ENCODE measurements around the gene C1orf167.

Gene C1orf167

DNA sequence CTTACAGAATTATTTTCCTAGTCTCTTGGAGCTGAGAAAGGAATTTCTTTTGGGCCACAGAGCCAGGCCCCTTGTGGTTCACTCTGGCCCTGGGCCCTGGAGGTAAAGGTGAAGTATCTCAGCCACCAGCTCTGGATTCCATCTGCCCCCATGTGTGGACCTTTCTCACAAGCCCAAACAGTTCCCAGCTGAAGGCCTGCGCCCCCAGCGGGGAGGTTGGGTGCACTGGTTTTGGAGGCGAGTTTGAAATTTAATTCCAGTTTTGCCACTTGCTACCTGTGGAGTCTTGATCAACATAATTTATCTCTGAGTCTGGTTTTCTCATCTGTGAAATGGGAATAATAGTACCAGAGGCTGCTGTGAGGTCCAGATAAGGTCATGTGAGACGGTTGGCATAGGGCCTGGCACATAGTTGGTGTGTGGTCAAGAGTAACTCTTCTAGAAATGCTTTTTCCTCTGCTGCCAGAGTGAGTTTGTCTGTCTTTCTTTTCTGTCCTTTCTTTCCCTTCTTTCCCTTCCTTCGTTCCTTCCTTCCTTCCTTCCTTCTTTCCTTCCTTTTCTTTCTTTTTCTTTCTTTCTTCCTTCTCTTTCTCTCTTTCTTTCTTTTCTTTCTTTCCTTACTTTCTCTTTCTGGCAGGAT, 20.0 kb upstream of the C1orf167 start:
- Mint-ChIP-seq H3K4me3 (no peak overlapping the region), H3K9me3 (no peaks in the 10 kb centered on the region), H3K27ac (peak overlapping the region; percentile 28)

DNA sequence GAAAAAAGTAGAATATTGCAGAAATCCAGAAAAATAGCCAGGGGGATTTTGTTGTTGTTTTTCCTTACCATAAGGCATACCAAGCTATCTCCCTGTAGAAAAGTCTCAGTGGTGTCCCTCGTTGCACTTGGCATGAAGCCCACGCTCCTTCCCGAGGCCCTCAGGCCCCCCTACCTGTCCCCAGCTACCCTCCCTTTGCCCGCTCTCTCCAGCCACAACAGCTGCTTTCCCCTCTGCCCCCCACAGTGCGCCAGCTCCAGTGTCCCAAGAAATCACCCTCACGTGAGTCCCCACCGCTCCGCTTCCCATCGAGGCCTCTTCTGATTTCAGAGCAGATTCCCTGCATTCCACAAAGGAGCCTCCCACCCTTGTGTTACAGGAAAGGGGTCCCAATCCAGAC, 17.7 kb upstream of the C1orf167 start:
- Mint-ChIP-seq H3K4me1 (ENCODE audit: low read depth) (peaks cover 58% of the 10 kb centered on the region), H3K36me3 (ENCODE audit: low read depth) (peaks cover 51% of the 10 kb centered on the region), H3K27ac (no peak overlapping the region), H3K27me3 (no peaks in the 10 kb centered on the region), H3K4me3 (no peak overlapping the region), H3K9me3 (no peaks in the 10 kb centered on the region)
- intact Hi-C loops (cut with micrococcal nuclease), result no loop called here

More for the DNA sequence above, 20.0 kb upstream of the C1orf167 start:
- intact Hi-C loops (cut with micrococcal nuclease), result no loop called here
- H3K4me1 Mint-ChIP-seq (ENCODE audit: low read depth), result peaks cover 69% of the 10 kb centered on the region
- no peaks in the 10 kb centered on the region for H3K27me3 Mint-ChIP-seq
- H3K36me3 Mint-ChIP-seq (ENCODE audit: low read depth), result peaks cover 28% of the 10 kb centered on the region

GRCh38 chr1:11746092-11746491, 15.9 kb upstream of the C1orf167 start:
- H3K4me3 Mint-ChIP-seq, result no peak overlapping the region
- H3K27ac Mint-ChIP-seq, result peak overlapping the region; percentile 14
- peaks cover 69% of the 10 kb centered on the region for H3K36me3 Mint-ChIP-seq (ENCODE audit: low read depth)
- intact Hi-C loops (cut with micrococcal nuclease), result no loop called here
- H3K27me3 Mint-ChIP-seq, result no peaks in the 10 kb centered on the region
- H3K9me3 Mint-ChIP-seq, result no peaks in the 10 kb centered on the region
- H3K4me1 Mint-ChIP-seq (ENCODE audit: low read depth), result peaks cover 43% of the 10 kb centered on the region

DNA sequence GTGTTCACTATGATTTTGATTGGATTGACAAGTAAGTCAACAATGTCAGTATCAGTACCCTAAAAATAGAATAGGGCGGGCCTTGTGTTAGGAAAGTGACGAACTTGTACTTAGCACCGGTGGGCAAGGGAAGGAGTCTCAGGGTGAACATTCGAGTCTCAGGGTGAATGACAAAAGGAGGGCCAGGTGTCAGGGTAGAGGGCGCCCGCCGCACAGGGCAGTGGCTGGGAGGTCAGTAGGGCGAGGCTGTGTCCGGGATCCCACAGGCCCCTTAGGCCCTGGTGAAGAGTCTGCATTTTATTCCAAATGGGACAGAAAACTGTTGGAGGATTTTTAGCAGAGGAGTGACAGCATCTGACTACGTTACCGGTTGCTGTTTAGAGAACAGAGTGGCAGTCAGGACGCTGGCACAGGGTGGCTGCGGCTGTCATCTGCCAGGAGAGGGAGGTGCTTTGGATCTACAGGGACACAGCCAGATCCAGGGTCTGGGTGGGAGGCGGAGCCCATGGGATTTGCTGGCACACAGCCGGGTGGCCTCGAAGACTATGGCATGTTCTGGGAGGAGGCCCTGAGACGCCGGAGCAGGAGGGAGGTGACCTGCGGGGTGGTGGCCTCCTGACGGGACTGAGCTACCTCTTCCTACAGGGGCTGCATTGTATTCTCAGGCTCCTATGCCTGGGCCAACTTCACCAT, 15.1 kb upstream of the C1orf167 start:
- Mint-ChIP-seq H3K9me3 (no peaks in the 10 kb centered on the region), H3K27me3 (no peaks in the 10 kb centered on the region), H3K4me3 (no peak overlapping the region), H3K36me3 (ENCODE audit: low read depth) (peaks cover 72% of the 10 kb centered on the region), H3K4me1 (ENCODE audit: low read depth) (peaks cover 37% of the 10 kb centered on the region), H3K27ac (no peak overlapping the region)
- intact Hi-C loops (cut with micrococcal nuclease), result no loop called here

- intact Hi-C loops (cut with micrococcal nuclease), result no loop called here
- H3K36me3 Mint-ChIP-seq (ENCODE audit: low read depth), result peaks cover 72% of the 10 kb centered on the region
- peaks cover 30% of the 10 kb centered on the region for H3K4me1 Mint-ChIP-seq (ENCODE audit: low read depth)
- no peak overlapping the region for H3K4me3 Mint-ChIP-seq
- H3K27me3 Mint-ChIP-seq, result peaks cover 2% of the 10 kb centered on the region
- no peaks in the 10 kb centered on the region for H3K9me3 Mint-ChIP-seq
- peak overlapping the region; percentile 49 for H3K27ac Mint-ChIP-seq
These were observed 13.4 kb upstream of the C1orf167 start for GRCh38 chr1:11748294-11749202.

- no peaks in the 10 kb centered on the region for H3K9me3 Mint-ChIP-seq
- no peak overlapping the region for H3K4me3 Mint-ChIP-seq
- peaks cover 30% of the 10 kb centered on the region for H3K4me1 Mint-ChIP-seq (ENCODE audit: low read depth)
- intact Hi-C loops (cut with micrococcal nuclease), result no loop called here
- peak overlapping the region; percentile 49 for H3K27ac Mint-ChIP-seq
- peaks cover 2% of the 10 kb centered on the region for H3K27me3 Mint-ChIP-seq
- H3K36me3 Mint-ChIP-seq (ENCODE audit: low read depth), result peaks cover 66% of the 10 kb centered on the region
These were observed 12.7 kb upstream of the C1orf167 start for GRCh38 chr1:11749203-11749689.

DNA sequence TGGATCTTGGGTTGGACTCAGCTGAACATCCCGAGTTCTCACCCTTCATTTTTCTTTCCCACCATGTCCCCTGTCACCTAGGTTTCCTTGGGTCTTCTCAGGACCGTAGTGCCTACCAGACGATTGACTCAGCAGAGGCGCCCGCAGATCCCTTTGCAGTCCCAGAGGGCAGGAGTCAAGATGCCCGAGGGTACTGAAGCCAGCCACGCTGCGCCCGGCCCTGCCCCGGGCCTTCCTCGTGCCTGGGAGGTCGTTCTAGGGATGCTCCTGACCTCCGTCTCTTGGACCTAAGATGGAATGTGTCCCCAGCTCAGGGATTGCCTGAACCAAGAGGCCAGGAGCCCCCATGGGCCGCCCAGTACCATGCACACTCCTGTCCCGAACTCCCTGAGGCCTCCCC, 12.0 kb upstream of the C1orf167 start:
- intact Hi-C loops (cut with micrococcal nuclease), result no loop called here
- Mint-ChIP-seq H3K27me3 (peaks cover 5% of the 10 kb centered on the region), H3K9me3 (no peaks in the 10 kb centered on the region), H3K4me3 (no peak overlapping the region), H3K4me1 (ENCODE audit: low read depth) (peaks cover 30% of the 10 kb centered on the region), H3K27ac (no peak overlapping the region), H3K36me3 (ENCODE audit: low read depth) (peaks cover 62% of the 10 kb centered on the region)

DNA sequence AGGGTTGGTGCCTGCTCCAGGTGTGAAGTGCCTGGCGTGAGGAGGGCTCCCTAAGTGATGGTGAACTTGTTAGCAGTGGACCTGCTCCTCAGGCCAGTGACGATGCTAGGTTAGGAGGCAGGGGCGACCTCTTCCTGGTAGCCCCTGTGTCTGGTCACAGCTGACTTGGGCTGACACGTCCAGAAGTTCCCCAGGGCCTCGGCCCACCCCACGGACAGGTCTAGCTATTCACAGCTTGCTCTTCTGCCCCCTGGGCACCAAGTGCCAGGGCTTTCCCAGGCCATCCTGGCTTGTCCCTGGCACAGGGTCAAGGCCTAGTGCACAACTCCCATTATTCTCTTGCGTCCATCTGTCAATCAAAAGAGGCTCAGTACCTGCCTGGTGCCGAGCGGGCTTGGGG, 10.9 kb upstream of the C1orf167 start:
- Mint-ChIP-seq H3K4me3 (no peak overlapping the region), H3K9me3 (no peaks in the 10 kb centered on the region), H3K27ac (no peak overlapping the region), H3K27me3 (peaks cover 8% of the 10 kb centered on the region), H3K36me3 (ENCODE audit: low read depth) (peaks cover 54% of the 10 kb centered on the region), H3K4me1 (ENCODE audit: low read depth) (peaks cover 20% of the 10 kb centered on the region)
- intact Hi-C loops (cut with micrococcal nuclease), result no loop called here

GRCh38 chr1:11752359-11753088, 9.5 kb upstream of the C1orf167 start:
- Mint-ChIP-seq H3K36me3 (ENCODE audit: low read depth) (peaks cover 39% of the 10 kb centered on the region), H3K4me3 (no peak overlapping the region), H3K4me1 (ENCODE audit: low read depth) (peaks cover 11% of the 10 kb centered on the region), H3K27ac (no peak overlapping the region), H3K9me3 (no peaks in the 10 kb centered on the region), H3K27me3 (peaks cover 16% of the 10 kb centered on the region)
- intact Hi-C loops (cut with micrococcal nuclease), result no loop called here

- Mint-ChIP-seq H3K4me3 (no peak overlapping the region), H3K4me1 (ENCODE audit: low read depth) (peaks cover 6% of the 10 kb centered on the region), H3K27ac (no peak overlapping the region), H3K9me3 (no peaks in the 10 kb centered on the region), H3K36me3 (ENCODE audit: low read depth) (peaks cover 28% of the 10 kb centered on the region), H3K27me3 (peaks cover 18% of the 10 kb centered on the region)
- intact Hi-C loops (cut with micrococcal nuclease), result no loop called here
These were observed 8.3 kb upstream of the C1orf167 start for GRCh38 chr1:11753555-11754208.

DNA sequence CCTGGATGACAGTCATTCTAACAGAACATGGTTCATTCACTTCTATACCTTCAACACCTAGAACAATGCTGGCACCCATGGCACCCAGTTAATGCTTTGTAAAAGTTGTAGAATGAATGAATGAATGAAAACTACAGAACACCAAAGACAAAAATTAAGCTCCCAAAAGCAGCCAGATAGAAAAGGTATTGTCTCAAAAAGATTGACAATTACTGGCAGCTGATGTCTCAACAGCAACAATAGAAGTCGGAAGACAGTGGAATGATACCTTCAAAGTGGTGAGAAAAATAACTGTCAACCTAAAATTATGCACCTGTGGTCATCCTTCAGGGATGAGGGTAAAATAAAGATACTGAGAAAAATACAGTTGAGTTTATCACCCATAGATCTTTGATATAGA, 4.9 kb upstream of the C1orf167 start:
- intact Hi-C loops (cut with micrococcal nuclease), result no loop called here
- peaks cover 6% of the 10 kb centered on the region for H3K4me1 Mint-ChIP-seq (ENCODE audit: low read depth)
- peaks cover 38% of the 10 kb centered on the region for H3K27me3 Mint-ChIP-seq
- no peak overlapping the region for H3K27ac Mint-ChIP-seq
- no peak overlapping the region for H3K4me3 Mint-ChIP-seq
- no peaks in the 10 kb centered on the region for H3K36me3 Mint-ChIP-seq (ENCODE audit: low read depth)
- H3K9me3 Mint-ChIP-seq, result no peaks in the 10 kb centered on the region

DNA sequence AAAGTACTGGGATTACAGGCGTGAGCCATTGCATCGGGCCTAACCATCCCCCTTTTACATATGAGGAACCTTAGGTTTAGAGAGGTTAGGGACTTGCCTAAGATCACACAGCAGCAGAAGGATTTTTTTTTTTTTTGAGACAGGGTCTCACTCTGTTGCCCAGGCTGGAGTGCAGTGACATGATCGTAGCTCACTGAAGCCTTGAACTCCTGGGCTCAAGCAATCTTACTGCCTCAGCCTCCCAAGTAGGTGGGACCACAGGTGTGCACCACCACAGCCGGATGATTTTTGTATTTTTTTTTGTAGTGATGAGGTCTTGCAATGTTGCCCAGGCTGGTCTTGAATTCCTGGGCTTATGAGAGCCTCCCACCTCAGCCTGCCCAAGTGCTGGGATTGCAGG, 2.2 kb upstream of the C1orf167 start:
- peaks cover 10% of the 10 kb centered on the region for H3K4me1 Mint-ChIP-seq (ENCODE audit: low read depth)
- no peaks in the 10 kb centered on the region for H3K36me3 Mint-ChIP-seq (ENCODE audit: low read depth)
- H3K9me3 Mint-ChIP-seq, result no peaks in the 10 kb centered on the region
- H3K4me3 Mint-ChIP-seq, result no peak overlapping the region
- no peak overlapping the region for H3K27ac Mint-ChIP-seq
- intact Hi-C loops (cut with micrococcal nuclease), result no loop called here
- H3K27me3 Mint-ChIP-seq, result peaks cover 53% of the 10 kb centered on the region

DNA sequence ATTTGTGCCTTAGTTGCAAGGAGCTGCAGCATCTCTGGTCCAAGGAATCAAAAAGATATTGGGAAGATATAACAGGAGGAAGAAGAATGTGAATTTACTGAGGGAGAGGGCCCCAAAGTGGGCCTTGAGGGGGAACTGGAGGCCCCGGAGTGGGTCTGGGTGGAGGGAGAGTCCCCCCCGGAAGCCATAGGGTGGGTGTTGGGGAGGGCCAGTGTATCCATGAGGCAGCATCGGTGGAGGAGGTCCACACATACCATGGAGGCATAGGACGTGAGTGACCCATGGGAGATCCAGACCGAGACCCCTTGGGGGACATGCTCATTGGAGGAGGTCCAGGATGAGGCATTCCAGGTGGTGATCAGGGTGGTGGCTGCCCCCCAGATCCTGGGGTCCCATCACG, 708 bp upstream of the C1orf167 start:
- no peaks in the 10 kb centered on the region for H3K36me3 Mint-ChIP-seq (ENCODE audit: low read depth)
- peaks cover 10% of the 10 kb centered on the region for H3K4me1 Mint-ChIP-seq (ENCODE audit: low read depth)
- H3K27ac Mint-ChIP-seq, result no peak overlapping the region
- no peak overlapping the region for H3K4me3 Mint-ChIP-seq
- peaks cover 46% of the 10 kb centered on the region for H3K27me3 Mint-ChIP-seq
- no peaks in the 10 kb centered on the region for H3K9me3 Mint-ChIP-seq
- intact Hi-C loops (cut with micrococcal nuclease), result no loop called here

Measured in dendritic cell treated with granulocyte-macrophage colony-stimulating factor and Interleukin-4, amounts not matched to agents 40 ng/mL and 50 ng/mL, for 4 days (primary cell).